Mesodermal cell (in vitro differentiated cells): ENCODE measurements around the gene EVA1C.
"Not testable (repeated sequence)": the region's sequence is repeated elsewhere in the genome, so short reads cannot be mapped to it uniquely, and the experiment has no call there.

Source experiments
- H3K27ac ChIP-seq: 2 replicates; pipeline ENCODE4 v1.7.0; 2013; ENCODE audit warnings: mild to moderate bottlenecking, low read depth, low read length, moderate library complexity; ENCODE audit not compliant: severe bottlenecking
- H3K36me3 ChIP-seq: 2 replicates; pipeline ENCODE4 v1.7.1; 2013; ENCODE audit warnings: mild to moderate bottlenecking, low read length, moderate library complexity; ENCODE audit not compliant: control insufficient read depth, insufficient read depth
- H3K4me1 ChIP-seq: one replicate; pipeline ENCODE4 v1.7.1; 2013; ENCODE audit warnings: mild to moderate bottlenecking, low read length; ENCODE audit not compliant: insufficient read depth, control insufficient read depth, poor library complexity, severe bottlenecking
- H3K4me3 ChIP-seq: 2 replicates; pipeline ENCODE4 v1.7.0; 2013; ENCODE audit warnings: low read length, control low read depth, mild to moderate bottlenecking; ENCODE audit not compliant: insufficient read depth, poor library complexity, severe bottlenecking; ENCODE audit errors: extremely low read depth
- H3K9me3 ChIP-seq: 2 replicates; pipeline ENCODE4 v1.7.1; 2013; ENCODE audit warnings: mild to moderate bottlenecking, low read length, moderate library complexity; ENCODE audit not compliant: control insufficient read depth
- WGBS, 2 experiments: methylation state at CpG; one replicate each; pipeline ENCODE4 v1.1.5; 2013; ENCODE audit warnings: missing lambda C conversion rate in 2 of 2; ENCODE audit not compliant: insufficient coverage in 2 of 2; 5-methylcytosine and 5-hydroxymethylcytosine counted together

The EVA1C gene

GRCh38 chr21:32505767-32506166 lies 93.3 kb downstream of the EVA1C start:
- not testable (repeated sequence) for H3K9me3 ChIP-seq, H3K36me3 ChIP-seq, H3K27ac ChIP-seq, H3K4me1 ChIP-seq, H3K4me3 ChIP-seq
- 60 to 80% methylated on average over 1 of the region's 3 CpGs for WGBS, 2 experiments

- not testable (repeated sequence) for H3K4me1 ChIP-seq, H3K9me3 ChIP-seq, H3K36me3 ChIP-seq, H3K27ac ChIP-seq, H3K4me3 ChIP-seq
- 75 to 100% methylated on average over 2 of the region's 7 CpGs for WGBS, 2 experiments
Measured at GRCh38 chr21:32506411-32506965, 94.0 kb downstream of the EVA1C start.

- no peak overlapping the region for H3K4me3 ChIP-seq
- no peak overlapping the region for H3K27ac ChIP-seq
- 86 to 88% methylated on average over 9 to 16 of the region's 16 CpGs for WGBS, 2 experiments
- H3K4me1 ChIP-seq = no peaks in the 10 kb centered on the region
- no peaks in the 10 kb centered on the region for H3K36me3 ChIP-seq
- no peaks in the 10 kb centered on the region for H3K9me3 ChIP-seq
Measured at GRCh38 chr21:32507342-32507919, 94.9 kb downstream of the EVA1C start.

- not testable (repeated sequence) for H3K4me3 ChIP-seq, H3K36me3 ChIP-seq, H3K27ac ChIP-seq, H3K4me1 ChIP-seq, H3K9me3 ChIP-seq
- 75 to 89% methylated on average over 3 of the region's 4 CpGs for WGBS, 2 experiments
Measured at GRCh38 chr21:32508036-32508435, 95.5 kb downstream of the EVA1C start.

- Histone ChIP-seq H3K36me3 (no peaks in the 10 kb centered on the region), H3K9me3 (no peaks in the 10 kb centered on the region), H3K27ac (no peak overlapping the region), H3K4me3 (no peak overlapping the region), H3K4me1 (no peaks in the 10 kb centered on the region)
- 90 to 93% methylated on average over 9 of the region's 9 CpGs for WGBS, 2 experiments
Measured at GRCh38 chr21:32508558-32508957, 96.1 kb downstream of the EVA1C start.

- H3K27ac ChIP-seq, H3K4me1 ChIP-seq, H3K36me3 ChIP-seq, H3K4me3 ChIP-seq, H3K9me3 ChIP-seq: not testable (repeated sequence)
- WGBS, 2 experiments = 78 to 90% methylated on average over 1 of the region's 2 CpGs
Measured at GRCh38 chr21:32508975-32509374, 96.5 kb downstream of the EVA1C start.

GRCh38 chr21:32514275-32515055 lies 102.0 kb downstream of the EVA1C start:
- WGBS, 2 experiments = 66 to 82% methylated on average over 6 to 9 of the region's 12 CpGs
- Histone ChIP-seq H3K4me1 (no peaks in the 10 kb centered on the region), H3K36me3 (no peaks in the 10 kb centered on the region), H3K27ac (no peak overlapping the region), H3K4me3 (no peak overlapping the region), H3K9me3 (no peaks in the 10 kb centered on the region)

GRCh38 chr21:32515874-32516273 lies 103.4 kb downstream of the EVA1C start:
- WGBS, 2 experiments = 81 to 89% methylated on average over 4 of the region's 5 CpGs
- H3K27ac ChIP-seq = no peak overlapping the region

GRCh38 chr21:32516756-32517649 lies 104.5 kb downstream of the EVA1C start:
- H3K36me3 ChIP-seq = no peaks in the 10 kb centered on the region
- peaks cover 5% of the 10 kb centered on the region for H3K4me1 ChIP-seq
- H3K4me3 ChIP-seq = no peak overlapping the region
- H3K27ac ChIP-seq = no peak overlapping the region
- no peaks in the 10 kb centered on the region for H3K9me3 ChIP-seq
- 80 to 87% methylated on average over 6 to 9 of the region's 10 CpGs for WGBS, 2 experiments

More at GRCh38 chr21:32515874-32516273, 103.4 kb downstream of the EVA1C start:
- no peaks in the 10 kb centered on the region for H3K36me3 ChIP-seq
- no peaks in the 10 kb centered on the region for H3K9me3 ChIP-seq
- H3K4me1 ChIP-seq = no peaks in the 10 kb centered on the region
- H3K4me3 ChIP-seq = no peak overlapping the region

- Histone ChIP-seq H3K36me3 (no peaks in the 10 kb centered on the region), H3K4me3 (no peak overlapping the region), H3K9me3 (no peaks in the 10 kb centered on the region), H3K4me1 (peaks cover 21% of the 10 kb centered on the region), H3K27ac (no peak overlapping the region)
- WGBS, 2 experiments = 89 to 91% methylated on average over 9 of the region's 12 CpGs
Measured at GRCh38 chr21:32519945-32520874, 107.7 kb downstream of the EVA1C start.
